ENCODE measurements around the gene NOVA1. TPM values are rescaled to one million over a fixed set of nuclear protein-coding genes. Genes with fewer than 3 reads are reported as not detected.

The NOVA1 gene
- polyA plus RNA-seq, 1 donor (not counting 4 experiments of a cell fraction or from before 2014, with no cell fraction given), result not detected

DNA sequence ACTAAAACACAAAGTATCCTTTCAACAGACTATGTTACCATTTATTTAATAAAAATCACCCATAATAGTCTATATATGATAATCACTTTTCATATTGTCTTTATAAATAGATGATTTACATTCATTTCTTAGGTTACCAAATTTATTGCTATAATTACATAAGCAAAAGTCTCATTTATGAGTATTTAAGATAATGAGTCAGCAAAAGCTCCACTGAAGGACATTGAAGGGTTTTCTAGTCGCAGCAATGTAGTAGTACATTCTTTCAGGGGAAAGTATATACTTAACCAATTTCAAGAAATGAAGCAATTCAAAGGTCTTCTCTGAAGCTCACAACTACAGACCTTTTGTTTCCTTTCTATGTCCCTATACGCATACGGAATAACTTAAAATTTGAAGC, 110.9 kb downstream of the NOVA1 start:
- H3K79me2 ChIP-seq (ENCODE audit: control insufficient read depth, insufficient read depth, low read length), result no peaks in the 10 kb centered on the region
- no peak overlapping the region for H3K4me3 ChIP-seq (ENCODE audit: control insufficient read depth in 2 of 3, extremely low read depth in 1 of 3, insufficient read depth in 2 of 3, low read depth in 1 of 3, low read length in 3 of 3)
- peaks cover 3% of the 10 kb centered on the region for H3K9me3 ChIP-seq (ENCODE audit: control insufficient read depth, low read depth, low read length)
- H3K9me1 ChIP-seq (ENCODE audit: control insufficient read depth, extremely low read depth, insufficient read depth, low read length), result no peaks in the 10 kb centered on the region
- FAIRE-seq, result no peak
- dilution Hi-C loops (cut with MboI; ENCODE audit: extremely low pct_ligation_motif_present, low sequenced_read_pairs), result no loop called here
- no peaks in the 10 kb centered on the region for H3K27me3 ChIP-seq (ENCODE audit: control insufficient read depth, extremely low read depth, insufficient read depth, low read length)
- no peak overlapping the region for H3K4me2 ChIP-seq (ENCODE audit: control insufficient read depth, extremely low read depth, insufficient read depth, low read depth, low read length)
- no peak for DNase-seq (ENCODE audit: low read depth, low spot score)
- TF ChIP-seq EZH2 (IDR thresholded peaks at IDR 0.05; ENCODE audit: low read length), result no peak
- TF ChIP-seq, protein P1, sequence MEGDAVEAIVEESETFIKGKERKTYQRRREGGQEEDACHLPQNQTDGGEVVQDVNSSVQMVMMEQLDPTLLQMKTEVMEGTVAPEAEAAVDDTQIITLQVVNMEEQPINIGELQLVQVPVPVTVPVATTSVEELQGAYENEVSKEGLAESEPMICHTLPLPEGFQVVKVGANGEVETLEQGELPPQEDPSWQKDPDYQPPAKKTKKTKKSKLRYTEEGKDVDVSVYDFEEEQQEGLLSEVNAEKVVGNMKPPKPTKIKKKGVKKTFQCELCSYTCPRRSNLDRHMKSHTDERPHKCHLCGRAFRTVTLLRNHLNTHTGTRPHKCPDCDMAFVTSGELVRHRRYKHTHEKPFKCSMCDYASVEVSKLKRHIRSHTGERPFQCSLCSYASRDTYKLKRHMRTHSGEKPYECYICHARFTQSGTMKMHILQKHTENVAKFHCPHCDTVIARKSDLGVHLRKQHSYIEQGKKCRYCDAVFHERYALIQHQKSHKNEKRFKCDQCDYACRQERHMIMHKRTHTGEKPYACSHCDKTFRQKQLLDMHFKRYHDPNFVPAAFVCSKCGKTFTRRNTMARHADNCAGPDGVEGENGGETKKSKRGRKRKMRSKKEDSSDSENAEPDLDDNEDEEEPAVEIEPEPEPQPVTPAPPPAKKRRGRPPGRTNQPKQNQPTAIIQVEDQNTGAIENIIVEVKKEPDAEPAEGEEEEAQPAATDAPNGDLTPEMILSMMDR (optimal IDR thresholded peaks at IDR 0.05 in 1 of 3, IDR thresholded peaks at IDR 0.05 in 1 of 3, conservative IDR thresholded peaks at IDR 0.05 in 1 of 3; ENCODE audit: extremely low read depth in 1 of 3, insufficient read depth in 2 of 3, low read length in 3 of 3), result no peak
- no peaks in the 10 kb centered on the region for H4K20me1 ChIP-seq (ENCODE audit: control insufficient read depth, extremely low read depth, insufficient read depth, low read length)
- no peak overlapping the region for H2AFZ ChIP-seq (ENCODE audit: control insufficient read depth, low read length)
- no peak overlapping the region for H3K9ac ChIP-seq (ENCODE audit: control insufficient read depth, extremely low read depth, insufficient read depth, low read length)
- H3K36me3 ChIP-seq (ENCODE audit: control insufficient read depth in 2 of 2, extremely low read depth in 1 of 2, insufficient read depth in 2 of 2, low read length in 2 of 2), result no peaks in the 10 kb centered on the region
- H3K4me1 ChIP-seq (ENCODE audit: control insufficient read depth, extremely low read depth, insufficient read depth, low read length), result no peaks in the 10 kb centered on the region
- no peak overlapping the region for H3K27ac ChIP-seq (ENCODE audit: control insufficient read depth, insufficient read depth, low read length)

DNA sequence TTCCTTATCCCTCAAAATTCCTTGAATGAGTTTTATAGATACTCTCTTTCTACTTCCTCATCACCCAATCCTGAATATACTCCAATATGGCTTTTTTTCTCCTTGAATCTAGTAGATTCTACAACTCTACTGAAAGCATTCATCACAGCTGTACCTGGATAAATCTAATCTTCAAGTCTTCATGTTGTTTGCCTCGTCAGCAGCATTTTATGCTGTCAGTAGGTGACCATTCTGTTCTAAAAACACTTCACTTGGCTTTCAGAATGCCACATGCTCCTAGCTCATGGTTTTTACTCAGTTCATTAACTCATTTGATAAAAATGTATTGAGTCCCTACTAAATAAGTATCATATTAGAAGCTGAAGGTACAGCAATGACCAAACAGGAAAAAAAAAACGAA, 113.3 kb downstream of the NOVA1 start:
- dilution Hi-C loops (cut with MboI; ENCODE audit: extremely low pct_ligation_motif_present, low sequenced_read_pairs), result no loop called here
- Histone ChIP-seq H3K9me1 (ENCODE audit: control insufficient read depth, extremely low read depth, insufficient read depth, low read length) (no peaks in the 10 kb centered on the region), H3K36me3 (ENCODE audit: control insufficient read depth in 2 of 2, extremely low read depth in 1 of 2, insufficient read depth in 2 of 2, low read length in 2 of 2) (no peaks in the 10 kb centered on the region), H3K9ac (ENCODE audit: control insufficient read depth, extremely low read depth, insufficient read depth, low read length) (no peak overlapping the region), H3K4me2 (ENCODE audit: control insufficient read depth, extremely low read depth, insufficient read depth, low read depth, low read length) (no peak overlapping the region), H2AFZ (ENCODE audit: control insufficient read depth, low read length) (no peak overlapping the region), H3K4me1 (ENCODE audit: control insufficient read depth, extremely low read depth, insufficient read depth, low read length) (no peaks in the 10 kb centered on the region), H4K20me1 (ENCODE audit: control insufficient read depth, extremely low read depth, insufficient read depth, low read length) (no peaks in the 10 kb centered on the region), H3K27ac (ENCODE audit: control insufficient read depth, insufficient read depth, low read length) (no peak overlapping the region), H3K27me3 (ENCODE audit: control insufficient read depth, extremely low read depth, insufficient read depth, low read length) (no peaks in the 10 kb centered on the region), H3K9me3 (ENCODE audit: control insufficient read depth, low read depth, low read length) (peaks cover 2% of the 10 kb centered on the region), H3K4me3 (ENCODE audit: control insufficient read depth in 2 of 3, extremely low read depth in 1 of 3, insufficient read depth in 2 of 3, low read depth in 1 of 3, low read length in 3 of 3) (no peak overlapping the region), H3K79me2 (ENCODE audit: control insufficient read depth, insufficient read depth, low read length) (no peaks in the 10 kb centered on the region)
- TF ChIP-seq, protein P1 (optimal IDR thresholded peaks at IDR 0.05 in 1 of 3, IDR thresholded peaks at IDR 0.05 in 1 of 3, conservative IDR thresholded peaks at IDR 0.05 in 1 of 3; ENCODE audit: extremely low read depth in 1 of 3, insufficient read depth in 2 of 3, low read length in 3 of 3), result no peak
- no peak for TF ChIP-seq EZH2 (IDR thresholded peaks at IDR 0.05; ENCODE audit: low read length)
- FAIRE-seq, result no peak
- no peak for DNase-seq (ENCODE audit: low read depth, low spot score)

All from keratinocyte (primary cell).